PC-3 (cell line): ENCODE data around the gene SDF2L1. TPM values are rescaled to one million over a fixed set of nuclear protein-coding genes. Genes with fewer than 3 reads are reported as not detected.

ENCODE experiments used
- ATAC-seq: fragments of 200-7000 bp; cut with Tn5 transposase; 2 replicates; pipeline ENCODE4 v1.9.1; 2020; ENCODE audit warnings: mild to moderate bottlenecking, moderate library complexity
- BruUV-seq: library from RNA; stranded (reverse); fragments of 400-500 nt; replicated peaks from 2 replicates; lab custom pipeline; 2021; lab: Mats Ljungman, UMichigan
- CTCF ChIA-PET: fragments of 300-600 bp; sonication (Branson Sonifier 250); formaldehyde crosslinking; loops from one replicate; lab custom pipeline; 2022; ENCODE audit warnings: antibody characterized with exemption; lab: Charles Lee
- POLR2A ChIA-PET: fragments of 300-600 bp; sonication (Branson Sonifier 250); formaldehyde crosslinking; loops from one replicate; lab custom pipeline; 2022; ENCODE audit warnings: antibody characterized with exemption; ENCODE audit not compliant: unreplicated experiment; lab: Charles Lee
- DNase-seq: peaks from one replicate; pipeline ENCODE4 v3.0.0-alpha.2; 2015
- H2AFZ ChIP-seq: fragments of 300-600 bp; sonication (generic); 2 replicates; pipeline ENCODE4 v1.6.0; 2016; ENCODE audit warnings: antibody characterized with exemption, low read length
- H3F3A ChIP-seq: fragments of 300-600 bp; sonication (generic); one replicate; pipeline ENCODE4 v1.6.0; 2017; ENCODE audit warnings: antibody characterized with exemption, low read length, control low read depth, mild to moderate bottlenecking; ENCODE audit not compliant: unreplicated experiment
- H3K27ac ChIP-seq: fragments of 300-600 bp; sonication (generic); 2 replicates; pipeline ENCODE4 v1.5.1; 2016; ENCODE audit warnings: mild to moderate bottlenecking, low read length
- H3K27me3 ChIP-seq: fragments of 300-600 bp; sonication (generic); 2 replicates; pipeline ENCODE4 v1.6.1; 2016; ENCODE audit warnings: low read length, mixed read lengths
- H3K36me3 ChIP-seq: fragments of 300-600 bp; sonication (generic); 2 replicates; pipeline ENCODE4 v1.6.1; 2016; ENCODE audit warnings: low read depth, mixed run types, low read length, mixed read lengths
- H3K4me1 ChIP-seq: fragments of 300-600 bp; sonication (generic); 2 replicates; pipeline ENCODE4 v1.5.1; 2016; ENCODE audit warnings: low read length; ENCODE audit not compliant: insufficient read depth
- H3K4me2 ChIP-seq: fragments of 300-600 bp; sonication (generic); 2 replicates; pipeline ENCODE4 v1.6.0; 2016; ENCODE audit warnings: low read length
- H3K4me3 ChIP-seq: fragments of 300-600 bp; sonication (generic); 2 replicates; pipeline ENCODE4 v1.5.1; 2016; ENCODE audit warnings: mild to moderate bottlenecking, low read length, mixed read lengths
- H3K79me2 ChIP-seq: fragments of 300-600 bp; sonication (generic); 2 replicates; pipeline ENCODE4 v1.6.1; 2017; ENCODE audit warnings: low read length, mixed read lengths
- H3K9ac ChIP-seq: fragments of 300-600 bp; sonication (generic); 2 replicates; pipeline ENCODE4 v1.6.0; 2016; ENCODE audit warnings: mild to moderate bottlenecking, low read length
- H3K9me2 ChIP-seq: fragments of 300-600 bp; sonication (generic); replicated peaks from 2 replicates; pipeline ENCODE4 v1.6.1; 2016; ENCODE audit warnings: mixed run types, low read length, mixed read lengths
- H3K9me3 ChIP-seq: fragments of 300-600 bp; sonication (generic); 2 replicates; pipeline ENCODE4 v1.6.1; 2016; ENCODE audit warnings: low read length, mixed read lengths
- H4K20me1 ChIP-seq: fragments of 300-600 bp; sonication (generic); 2 replicates; pipeline ENCODE4 v1.6.1; 2016; ENCODE audit warnings: low read length, mixed read lengths
- CTCF ChIP-seq: fragments of 300-600 bp; sonication (generic); conservative IDR thresholded peaks from 2 replicates; pipeline ENCODE4 v1.5.1; 2017; ENCODE audit warnings: antibody characterized with exemption, low read depth, mild to moderate bottlenecking, low read length
- EZH2 ChIP-seq: fragments of 300-600 bp; sonication (generic); IDR thresholded peaks from one replicate; pipeline ENCODE4 v1.6.1; 2017; ENCODE audit warnings: antibody characterized with exemption, mild to moderate bottlenecking, low read length; ENCODE audit not compliant: unreplicated experiment
- EZH2phosphoT487 ChIP-seq: fragments of 300-600 bp; sonication (generic); IDR thresholded peaks from 2 replicates; pipeline ENCODE4 v1.6.1; 2018; ENCODE audit warnings: mild to moderate bottlenecking, antibody characterized with exemption, low read length, borderline replicate concordance
- intact Hi-C: fragments of 100-400 bp; cut with micrococcal nuclease; formaldehyde crosslinking; loops from 2 replicates; pipeline ENCODE4 v1.9.0; 2023
- total RNA-seq: library from RNA; depleted of rRNA; stranded (reverse); fragments of >200 nt; gene quantifications from 2 replicates; pipeline ENCODE4 v1.2.3, GENCODE V29; 2014

SDF2L1 gene
- total RNA-seq, 1 experiment from 2014 or later, result 180 TPM

- no peaks in the 10 kb centered on the region for H3K9me2 ChIP-seq
- H3K79me2 ChIP-seq, result peaks cover 13% of the 10 kb centered on the region
- DNase-seq (no peak), ATAC-seq (peak; percentile 14; the same call in 1 of the 2 replicates)
- no peak overlapping the region for H3K27ac ChIP-seq
- H3K4me2 ChIP-seq, result peak overlapping the region; percentile 96
- no peaks in the 10 kb centered on the region for H3K4me1 ChIP-seq
- H3K27me3 ChIP-seq, result no peaks in the 10 kb centered on the region
- H2AFZ ChIP-seq, result peak overlapping the region; percentile 98
- intact Hi-C loops, result no loop called here
- H4K20me1 ChIP-seq, result no peaks in the 10 kb centered on the region
- no peaks in the 10 kb centered on the region for H3K9me3 ChIP-seq
- no peaks in the 10 kb centered on the region for H3F3A ChIP-seq
- H3K36me3 ChIP-seq, result no peaks in the 10 kb centered on the region
- CTCF ChIA-PET, result no interaction called here
- peak overlapping the region; percentile 83 for H3K4me3 ChIP-seq
- POLR2A ChIA-PET, result no interaction called here
- TSS peak; percentile 0 for BruUV-seq
- H3K9ac ChIP-seq, result peak overlapping the region; percentile 81
- no peak for TF ChIP-seq EZH2phosphoT487
- no peak for TF ChIP-seq EZH2
Observed at GRCh38 chr22:21650823-21651520, 8.9 kb downstream of the SDF2L1 start.

- Histone ChIP-seq H3K9me2 (no peaks in the 10 kb centered on the region), H3K36me3 (no peaks in the 10 kb centered on the region), H2AFZ (peak overlapping the region; percentile 98), H3F3A (no peaks in the 10 kb centered on the region), H3K27ac (peak overlapping the region; percentile 23; the same call in 1 of the 2 replicates), H3K27me3 (no peaks in the 10 kb centered on the region), H3K4me1 (no peaks in the 10 kb centered on the region), H3K4me2 (peak overlapping the region; percentile 96), H3K9ac (peak overlapping the region; percentile 81), H3K9me3 (no peaks in the 10 kb centered on the region), H4K20me1 (no peaks in the 10 kb centered on the region), H3K79me2 (peaks cover 13% of the 10 kb centered on the region), H3K4me3 (peak overlapping the region; percentile 83)
- ATAC-seq (peak; percentile 17), DNase-seq (peak; percentile 9)
- TF ChIP-seq EZH2phosphoT487, result no peak
- TF ChIP-seq EZH2, result no peak
- TF ChIP-seq CTCF, result no peak
- POLR2A ChIA-PET, result no interaction called here
- CTCF ChIA-PET, result interaction anchor here (0.7 kb wide), 1 partner anchor 868 kb away, joined by 3 read pairs; no protein-coding TSS in a partner anchor
- no TSS peak for BruUV-seq
- intact Hi-C loops, result no loop called here
Observed at GRCh38 chr22:21651521-21652009, 9.5 kb downstream of the SDF2L1 start.

GRCh38 chr22:21652010-21652546, 10.0 kb downstream of the SDF2L1 start:
- no peak for TF ChIP-seq EZH2
- no peak for TF ChIP-seq EZH2phosphoT487
- no peak for TF ChIP-seq CTCF
- peak; percentile 89 for DNase-seq
- Histone ChIP-seq H3K27ac (peak overlapping the region; percentile 23; the same call in 1 of the 2 replicates), H3F3A (no peaks in the 10 kb centered on the region), H4K20me1 (no peaks in the 10 kb centered on the region), H3K4me2 (peak overlapping the region; percentile 96), H3K9ac (peak overlapping the region; percentile 81), H3K4me1 (no peaks in the 10 kb centered on the region), H3K79me2 (peaks cover 13% of the 10 kb centered on the region), H3K36me3 (no peaks in the 10 kb centered on the region), H3K9me2 (no peaks in the 10 kb centered on the region), H2AFZ (peak overlapping the region; percentile 98), H3K27me3 (no peaks in the 10 kb centered on the region), H3K9me3 (no peaks in the 10 kb centered on the region), H3K4me3 (peak overlapping the region; percentile 83)
- POLR2A ChIA-PET, result no interaction called here
- CTCF ChIA-PET, result interaction anchor here (0.7 kb wide), 1 partner anchor 869 kb away, joined by 3 read pairs; no protein-coding TSS in a partner anchor
- intact Hi-C loops, result no loop called here
- ATAC-seq, result peak; percentile 82
- BruUV-seq, result no TSS peak
